PFSK-1 (cell line): ENCODE data around the gene MPPED1.

ENCODE experiments used
- FOXP2 ChIP-seq: optimal IDR thresholded peaks from 2 replicates; pipeline ENCODE3; 2011; ENCODE audit warnings: borderline replicate concordance, control low read depth, inconsistent platforms; ENCODE audit not compliant: insufficient read depth; ENCODE audit errors: extremely low read length, extremely low read depth
- TF ChIP-seq, protein P1 (sequence below), 2 experiments: IDR thresholded peaks; 2 replicates each; pipeline versions ENCODE4 v1.6.1 to v1.8.0; 2011 to 2012; ENCODE audit warnings: low read depth in 2 of 2, low read length in 2 of 2, control low read depth in 1 of 2, inconsistent platforms in 1 of 2, mild to moderate bottlenecking in 1 of 2, moderate library complexity in 1 of 2; ENCODE audit not compliant: insufficient read depth in 1 of 2

Gene MPPED1

DNA sequence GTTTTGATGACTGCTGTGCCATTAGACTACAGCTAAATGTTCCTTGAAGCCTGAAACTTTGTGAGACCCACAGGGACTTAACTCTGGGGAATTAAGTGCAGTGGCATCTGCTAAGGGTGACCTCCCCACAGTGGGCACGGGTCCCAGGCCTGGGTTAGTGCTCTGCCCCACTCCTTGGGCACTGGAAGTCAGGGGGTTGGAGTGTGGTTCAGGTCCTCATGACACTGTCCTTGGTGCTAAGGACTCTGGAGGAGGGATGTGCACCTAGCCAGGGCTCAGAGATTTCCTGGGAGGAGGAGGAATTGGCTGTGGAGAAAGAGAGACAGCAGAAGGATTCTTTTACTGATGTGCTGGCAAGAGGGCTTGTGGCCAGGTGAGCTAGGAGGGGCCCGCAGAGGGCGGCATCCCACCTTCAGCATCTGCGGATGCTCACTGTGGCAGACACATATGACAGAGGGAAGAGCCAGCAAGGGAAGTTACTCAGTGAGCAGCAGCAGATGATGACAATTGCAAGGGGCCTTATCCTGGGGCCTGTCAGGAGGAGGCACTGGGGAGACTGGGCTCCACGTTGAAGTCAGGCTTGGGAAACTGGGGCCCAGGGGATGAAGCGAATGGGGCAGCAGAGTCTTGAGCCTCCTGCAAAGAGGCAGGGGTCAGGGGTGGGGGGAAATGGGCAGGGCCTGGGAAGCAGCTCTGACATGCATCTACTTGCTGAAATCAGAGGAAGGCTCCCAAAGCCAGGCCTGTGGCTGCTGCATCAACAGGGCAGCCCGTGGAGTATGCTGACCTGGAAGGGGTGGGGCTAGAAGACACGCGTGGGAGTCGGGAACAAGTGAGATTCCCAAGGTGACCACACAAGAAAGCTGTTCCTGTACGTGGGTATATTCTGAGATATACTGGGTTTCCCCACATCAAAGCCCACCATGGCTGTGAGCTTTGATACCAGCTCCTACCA is 144.0 kb downstream of the MPPED1 start:
- TF ChIP-seq, protein P1, sequence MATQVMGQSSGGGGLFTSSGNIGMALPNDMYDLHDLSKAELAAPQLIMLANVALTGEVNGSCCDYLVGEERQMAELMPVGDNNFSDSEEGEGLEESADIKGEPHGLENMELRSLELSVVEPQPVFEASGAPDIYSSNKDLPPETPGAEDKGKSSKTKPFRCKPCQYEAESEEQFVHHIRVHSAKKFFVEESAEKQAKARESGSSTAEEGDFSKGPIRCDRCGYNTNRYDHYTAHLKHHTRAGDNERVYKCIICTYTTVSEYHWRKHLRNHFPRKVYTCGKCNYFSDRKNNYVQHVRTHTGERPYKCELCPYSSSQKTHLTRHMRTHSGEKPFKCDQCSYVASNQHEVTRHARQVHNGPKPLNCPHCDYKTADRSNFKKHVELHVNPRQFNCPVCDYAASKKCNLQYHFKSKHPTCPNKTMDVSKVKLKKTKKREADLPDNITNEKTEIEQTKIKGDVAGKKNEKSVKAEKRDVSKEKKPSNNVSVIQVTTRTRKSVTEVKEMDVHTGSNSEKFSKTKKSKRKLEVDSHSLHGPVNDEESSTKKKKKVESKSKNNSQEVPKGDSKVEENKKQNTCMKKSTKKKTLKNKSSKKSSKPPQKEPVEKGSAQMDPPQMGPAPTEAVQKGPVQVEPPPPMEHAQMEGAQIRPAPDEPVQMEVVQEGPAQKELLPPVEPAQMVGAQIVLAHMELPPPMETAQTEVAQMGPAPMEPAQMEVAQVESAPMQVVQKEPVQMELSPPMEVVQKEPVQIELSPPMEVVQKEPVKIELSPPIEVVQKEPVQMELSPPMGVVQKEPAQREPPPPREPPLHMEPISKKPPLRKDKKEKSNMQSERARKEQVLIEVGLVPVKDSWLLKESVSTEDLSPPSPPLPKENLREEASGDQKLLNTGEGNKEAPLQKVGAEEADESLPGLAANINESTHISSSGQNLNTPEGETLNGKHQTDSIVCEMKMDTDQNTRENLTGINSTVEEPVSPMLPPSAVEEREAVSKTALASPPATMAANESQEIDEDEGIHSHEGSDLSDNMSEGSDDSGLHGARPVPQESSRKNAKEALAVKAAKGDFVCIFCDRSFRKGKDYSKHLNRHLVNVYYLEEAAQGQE (IDR thresholded peaks at IDR 0.05; ENCODE audit: insufficient read depth in 1 of 2, low read depth in 2 of 2, low read length in 2 of 2) = peak in 1 of 2 experiments; percentile 43; a peak in 1 of 4 replicates
- TF ChIP-seq FOXP2 = no peak
